Right lobe of liver (tissue), 6 donors: Measurements from ENCODE around the gene CD74. TPM values are rescaled to one million over a fixed set of nuclear protein-coding genes. Genes with fewer than 3 reads are reported as not detected.
A peak's percentile ranks its signal among the peaks of the same experiment; 100 is the strongest.
"Not testable (repeated sequence)": the region's sequence is repeated elsewhere in the genome, so short reads cannot be mapped to it uniquely, and the experiment has no call there.

Experiments used
- ATAC-seq, 4 donors: fragments of 200-7000 bp; cut with Tn5 transposase; one replicate each; pipeline ENCODE4 v1.9.1; 2020; ENCODE audit warnings: mild to moderate bottlenecking in 4 of 4, moderate library complexity in 4 of 4
- DNase-seq, 3 donors: peaks; one replicate each; pipeline ENCODE4 v3.0.0-alpha.2; 2020
- H3K27ac ChIP-seq, 3 donors: fragments of 200-600 bp; one replicate each; pipeline ENCODE4 v1.8.0; 2022
- H3K27me3 ChIP-seq, 2 donors: fragments of 200-600 bp; one replicate each; pipeline ENCODE4 v1.8.0; 2022
- H3K36me3 ChIP-seq, 4 donors: fragments of 200-600 bp; sonication (generic) in 1 of 4; one replicate each; pipeline versions ENCODE4 v1.5.1 to v1.8.0; 2017 to 2022; ENCODE audit warnings: control low read depth in 1 of 4
- H3K4me1 ChIP-seq, 4 donors: fragments of 200-600 bp; sonication (generic) in 1 of 4; one replicate each; pipeline versions ENCODE4 v1.5.1 to v1.8.0; 2017 to 2022; ENCODE audit warnings: control low read depth in 1 of 4
- H3K4me3 ChIP-seq, 3 donors: fragments of 200-600 bp; one replicate each; pipeline ENCODE4 v1.8.0; 2022
- H3K9me3 ChIP-seq, 4 donors: fragments of 200-600 bp; sonication (generic) in 1 of 4; one replicate each; pipeline versions ENCODE4 v1.5.1 to v1.8.0; 2017 to 2022; ENCODE audit warnings: control low read depth in 1 of 4
- CTCF ChIP-seq, 4 donors: fragments of 200-600 bp in 3 of 4; fragments of 450-650 bp in 1 of 4; IDR thresholded peaks; one replicate each; pipeline versions ENCODE4 v1.5.1 to v1.8.0; 2016 to 2022; ENCODE audit warnings: antibody characterized with exemption in 4 of 4, mild to moderate bottlenecking in 2 of 4
- POLR2A ChIP-seq: fragments of 450-650 bp; IDR thresholded peaks from one replicate; pipeline ENCODE4 v1.6.1; 2017; ENCODE audit warnings: antibody characterized with exemption, mild to moderate bottlenecking
- WGBS: methylation state at CpG from one replicate; pipeline ENCODE4 v1.1.6; 2018; ENCODE audit warnings: low coverage, low lambda C conversion rate; ENCODE audit not compliant: insufficient coverage; ENCODE audit errors: missing lambda C conversion rate; 5-methylcytosine and 5-hydroxymethylcytosine counted together
- intact Hi-C, 2 donors: fragments of 100-400 bp; cut with DNase I; formaldehyde crosslinking; loops; one replicate each; pipeline versions ENCODE4 v1.11.2 to v1.14.1; 2022
- total RNA-seq, 6 experiments: library from RNA; depleted of rRNA in 2 of 6; stranded (reverse); fragments of >200 nt in 2 of 6; fragmentation: NEBNext Ultra II Directional in 3 of 6; extraction: Animal tissue kit (Norgen Biotek cat#: 25700) in 3 of 6; gene quantifications; one replicate each; pipeline versions ENCODE4 v1.1.0 to v1.2.4, GENCODE V29; 2016 to 2023
- donor health status: DM: no; HTN: yes; CAD: no.
- donor health status: DM: no; HTN: no; CAD: no.
- donor health status: DM: no; HTN: no; CAD: no.
- donor health status: DM: no; HTN: yes; CAD: no.
- donor health status: DM: no; HTN: yes; CAD: no.

The CD74 gene
- total RNA-seq, 6 experiments from 2014 or later = 68.4 to 549 (median 211) TPM

- intact Hi-C loops = no loop called here
- Histone ChIP-seq H3K36me3 (no peaks in the 10 kb centered on the region), H3K27ac (no peak overlapping the region), H3K4me3 (no peak overlapping the region), H3K9me3 (no peaks in the 10 kb centered on the region), H3K4me1 (no peaks in the 10 kb centered on the region), H3K27me3 (no peaks in the 10 kb centered on the region)
- DNase-seq (peak in 1 of 3 donors; percentile 9), ATAC-seq (peak in 1 of 4 donors; percentile 30)
- 55% methylated on average over 7 of the region's 7 CpGs for WGBS
- no peak for TF ChIP-seq CTCF (IDR thresholded peaks at IDR 0.05)
- no peak for TF ChIP-seq POLR2A
Observed at GRCh38 chr5:150419630-150420270, 7.0 kb upstream of the CD74 start.

GRCh38 chr5:150413902-150414790, 1.4 kb upstream of the CD74 start:
- Histone ChIP-seq H3K27ac (peak overlapping the region in 1 of 3 donors; percentile 65), H3K4me1 (peaks cover 0 to 18% (median 6%) of the 10 kb centered on the region in 4 donors)
- H3K4me3 ChIP-seq, ATAC-seq, intact Hi-C loops, H3K9me3 ChIP-seq, H3K27me3 ChIP-seq, H3K36me3 ChIP-seq: not testable (repeated sequence)
- WGBS = 88% methylated on average over 14 of the region's 16 CpGs
- DNase-seq = peak in 1 of 3 donors; percentile 26

- peak overlapping the region in 2 of 3 donors; percentile 49 to 52 for H3K4me3 ChIP-seq
- 62% methylated on average over 12 of the region's 12 CpGs for WGBS
- intact Hi-C loops = no loop called here
Observed at GRCh38 chr5:150413176-150413901, 629 bp upstream of the CD74 start.

GRCh38 chr5:150411245-150411979, 1.3 kb downstream of the CD74 start:
- Histone ChIP-seq H3K27ac (peak overlapping the region; percentile 65 to 76 (median 74)), H3K27me3 (no peaks in the 10 kb centered on the region), H3K4me1 (peaks cover 0 to 18% (median 6%) of the 10 kb centered on the region in 4 donors), H3K36me3 (no peaks in the 10 kb centered on the region), H3K9me3 (no peaks in the 10 kb centered on the region), H3K4me3 (peak overlapping the region; percentile 39 to 52 (median 49))
- intact Hi-C loops = no loop called here
- TF ChIP-seq CTCF (IDR thresholded peaks at IDR 0.05) (no peak), POLR2A (no peak)
- WGBS = 62% methylated on average over 4 of the region's 5 CpGs
- peak in 1 of 3 donors; percentile 54 for DNase-seq
- ATAC-seq = peak in 2 of 4 donors; percentile 3 to 13

More at GRCh38 chr5:150413176-150413901, 629 bp upstream of the CD74 start:
- TF ChIP-seq POLR2A = no peak
- TF ChIP-seq CTCF (IDR thresholded peaks at IDR 0.05) = no peak
- no peaks in the 10 kb centered on the region for H3K9me3 ChIP-seq
- H3K4me1 ChIP-seq = peaks cover 0 to 18% (median 6%) of the 10 kb centered on the region in 4 donors
- peak overlapping the region; percentile 65 to 76 (median 74) for H3K27ac ChIP-seq
- H3K36me3 ChIP-seq = no peaks in the 10 kb centered on the region
- DNase-seq = peak in 1 of 3 donors; percentile 18
- H3K27me3 ChIP-seq = no peaks in the 10 kb centered on the region
- no peak for ATAC-seq
